Fibroblast of lung (primary cell): ENCODE data around the gene OTUD3.

Experiments
- CTCF ChIP-seq, 2 donors: IDR thresholded peaks in 1 of 2; conservative IDR thresholded peaks in 1 of 2; 1 replicate in 1 of 2; 2 replicates in 1 of 2; pipeline ENCODE4 v1.5.1; 2011 to 2012; ENCODE audit warnings: low read length in 2 of 2, control low read depth in 1 of 2, inconsistent platforms in 1 of 2, low read depth in 1 of 2, mild to moderate bottlenecking in 1 of 2
- EZH2 ChIP-seq: IDR thresholded peaks from 2 replicates; pipeline ENCODE4 v1.5.1; 2012; ENCODE audit warnings: low read length, control low read depth, mild to moderate bottlenecking; ENCODE audit errors: missing control alignments

GRCh38 chr1:19940486-19941205, 58.5 kb downstream of the OTUD3 start:
- TF ChIP-seq CTCF (conservative IDR thresholded peaks at IDR 0.05 in 1 of 2, IDR thresholded peaks at IDR 0.05 in 1 of 2; ENCODE audit: low read depth in 1 of 2, low read length in 2 of 2) (no peak), EZH2 (no peak)
